GM12878 (cell line): ENCODE results near the gene C18orf63. TPM values are rescaled to one million over a fixed set of nuclear protein-coding genes. Genes with fewer than 3 reads are reported as not detected.

Source experiments
- ATAC-seq: fragments of 200-7000 bp; cut with Tn5 transposase; 3 replicates; pipeline ENCODE4 v1.9.1; 2020; ENCODE audit warnings: mild to moderate bottlenecking, moderate library complexity
- BruUV-seq: library from RNA; stranded (reverse); fragments of 400-500 nt; replicated peaks from 2 replicates; lab custom pipeline; 2021; lab: Mats Ljungman, UMichigan
- CTCF ChIA-PET: fragments of 300-600 bp; sonication (Branson Sonifier 250); formaldehyde crosslinking; extraction: SDS; loops from one replicate; lab custom pipeline; 2021; ENCODE audit warnings: inconsistent platforms; lab: Yijun Ruan, JAX
- POLR2A ChIA-PET: fragments of 350-600 bp; formaldehyde crosslinking; extraction: SDS; loops from one replicate; lab custom pipeline; 2021; ENCODE audit warnings: inconsistent platforms; lab: Charles Lee
- RAD21 ChIA-PET: fragments of 300-600 bp; sonication (Branson Sonifier 250); formaldehyde crosslinking; loops from one replicate; lab custom pipeline; 2023; ENCODE audit warnings: antibody characterized with exemption; ENCODE audit not compliant: unreplicated experiment; lab: Charles Lee
- SMC1A ChIA-PET: fragments of 300-600 bp; sonication (Branson Sonifier 250); formaldehyde crosslinking; loops from one replicate; lab custom pipeline; 2023; ENCODE audit not compliant: unreplicated experiment, uncharacterized antibody; lab: Charles Lee
- DNase-seq: peaks from one replicate; pipeline ENCODE4 v3.0.0-alpha.2; 2011; ENCODE audit warnings: low read depth, low spot score
- FAIRE-seq: peaks from 3 replicates; lab custom pipeline; 2011; peaks lifted over from hg19 to GRCh38; lab: Jason Lieb, UNC
- H2AFZ ChIP-seq: 2 replicates; pipeline ENCODE4 v1.6.0; 2011; ENCODE audit warnings: low read depth, low read length, control low read depth; ENCODE audit not compliant: control insufficient read depth
- H3K27ac ChIP-seq: 2 replicates; pipeline ENCODE4 v1.5.1; 2011; ENCODE audit warnings: control low read depth; ENCODE audit not compliant: control insufficient read depth, insufficient read depth
- H3K27me3 ChIP-seq, 2 experiments: replicated peaks in 1 of 2; 2 replicates each; pipeline versions ENCODE4 v1.6.0 to v1.6.1; 2011; ENCODE audit warnings: low read length in 1 of 2; ENCODE audit not compliant: control insufficient read depth in 2 of 2, insufficient read depth in 2 of 2
- H3K36me3 ChIP-seq, 2 experiments: 2 replicates each; pipeline ENCODE4 v1.5.1; 2011; ENCODE audit warnings: low read length in 1 of 2; ENCODE audit not compliant: control insufficient read depth in 2 of 2, insufficient read depth in 2 of 2
- H3K4me1 ChIP-seq: 2 replicates; pipeline ENCODE4 v1.6.1; 2011; ENCODE audit warnings: mild to moderate bottlenecking, low read length, moderate library complexity, mixed read lengths; ENCODE audit not compliant: control insufficient read depth, insufficient read depth
- H3K4me2 ChIP-seq: 2 replicates; pipeline ENCODE4 v1.6.0; 2011; ENCODE audit warnings: control low read depth; ENCODE audit not compliant: control insufficient read depth, insufficient read depth
- H3K4me3 ChIP-seq: fragments of 200-600 bp; sonication (generic); 2 replicates; pipeline ENCODE4 v1.5.1; 2016
- H3K79me2 ChIP-seq: 2 replicates; pipeline ENCODE4 v1.6.0; 2011; ENCODE audit warnings: low read length; ENCODE audit not compliant: control insufficient read depth, insufficient read depth
- H3K9ac ChIP-seq: 2 replicates; pipeline ENCODE4 v1.8.0; 2011; ENCODE audit warnings: low read length, control low read depth, mixed read lengths; ENCODE audit not compliant: control insufficient read depth, insufficient read depth
- H3K9me3 ChIP-seq: replicated peaks from 3 replicates; pipeline ENCODE4 v1.5.1; 2011; ENCODE audit warnings: mild to moderate bottlenecking, low read length; ENCODE audit not compliant: control insufficient read depth, insufficient read depth
- H4K20me1 ChIP-seq: 2 replicates; pipeline ENCODE4 v1.6.0; 2011; ENCODE audit not compliant: control insufficient read depth, insufficient read depth
- CTCF ChIP-seq, 3 experiments: IDR thresholded peaks in 2 of 3; conservative IDR thresholded peaks in 1 of 3; 2 replicates each; pipeline ENCODE4 v1.5.1; 2011; ENCODE audit warnings: low read depth in 3 of 3, low read length in 3 of 3, mild to moderate bottlenecking in 3 of 3, control low read depth in 2 of 3, moderate library complexity in 2 of 3, inconsistent platforms in 1 of 3, mixed read lengths in 1 of 3; ENCODE audit not compliant: control insufficient read depth in 2 of 3, insufficient read depth in 1 of 3; ENCODE audit errors: extremely low read depth in 1 of 3
- IKZF2 ChIP-seq, 2 experiments: fragments of 450-650 bp; IDR thresholded peaks; 2 replicates each; pipeline ENCODE4 v1.6.1; 2017; ENCODE audit warnings: mild to moderate bottlenecking in 2 of 2, moderate library complexity in 2 of 2
- IRF4 ChIP-seq: IDR thresholded peaks from 2 replicates; pipeline ENCODE4 v1.6.1; 2011; ENCODE audit warnings: low read depth, low read length
- MTA2 ChIP-seq: fragments of 450-650 bp; IDR thresholded peaks from 2 replicates; pipeline ENCODE4 v1.6.1; 2016; ENCODE audit warnings: low read depth, mild to moderate bottlenecking, moderate library complexity
- POLR2A ChIP-seq: IDR thresholded peaks from 2 replicates; pipeline ENCODE4 v1.6.1; 2011; ENCODE audit warnings: low read depth, mild to moderate bottlenecking, low read length
- RAD21 ChIP-seq: IDR thresholded peaks from 2 replicates; pipeline ENCODE4 v1.6.1; 2011; ENCODE audit warnings: mild to moderate bottlenecking, low read depth, low read length, moderate library complexity; ENCODE audit not compliant: insufficient read depth
- SREBF2 ChIP-seq: IDR thresholded peaks from 2 replicates; pipeline ENCODE4 v1.6.1; 2012; ENCODE audit warnings: mild to moderate bottlenecking, low read length
- SUPT20H ChIP-seq: IDR thresholded peaks from 2 replicates; pipeline ENCODE4 v1.6.1; 2011; ENCODE audit warnings: low read depth, mild to moderate bottlenecking, low read length, moderate library complexity, borderline replicate concordance; ENCODE audit not compliant: control insufficient read depth
- YBX1 ChIP-seq: fragments of 450-650 bp; IDR thresholded peaks from 2 replicates; pipeline ENCODE4 v1.6.1; 2016; ENCODE audit warnings: antibody characterized with exemption
- ZNF24 ChIP-seq: fragments of 450-650 bp; IDR thresholded peaks from 2 replicates; pipeline ENCODE4 v1.6.1; 2017; ENCODE audit warnings: antibody characterized with exemption, mild to moderate bottlenecking
- ZNF592 ChIP-seq: fragments of 450-650 bp; IDR thresholded peaks from 2 replicates; pipeline ENCODE4 v1.6.1; 2017; ENCODE audit warnings: mild to moderate bottlenecking, moderate library complexity
- WGBS: methylation state at CpG from one replicate; pipeline ENCODE4 v1.1.6; 2016; ENCODE audit warnings: low lambda C conversion rate; ENCODE audit not compliant: insufficient replicate concordance, insufficient coverage; ENCODE audit errors: missing lambda C conversion rate; 5-methylcytosine and 5-hydroxymethylcytosine counted together
- in situ Hi-C: fragments of 300-500 bp; cut with MboI; formaldehyde crosslinking; loops from 9 replicates; pipeline ENCODE4 v1.14.3; 2018; ENCODE audit warnings: mixed read lengths
- intact Hi-C: fragments of 100-400 bp; cut with micrococcal nuclease; formaldehyde crosslinking; loops from one replicate; pipeline ENCODE4 v1.14.2; 2022; ENCODE audit not compliant: unreplicated experiment
- polyA plus RNA-seq, 11 experiments: library from polyadenylated mRNA; depleted of rRNA in 4 of 11; unstranded in 6 of 11; stranded (reverse) in 5 of 11; fragments of >200 nt; fragmentation: Nextera tagmentation in 4 of 11; fragmentation: Illumina TruSeq in 1 of 11; extraction: Ambion mirVana in 4 of 11; extraction: Trizol in 1 of 11; gene quantifications; 1 replicate in 1 of 11; 2 replicates in 10 of 11; pipeline versions ENCODE4 v1.2.1 to v1.2.3, GENCODE V29; 2011 to 2016; ENCODE audit warnings: inconsistent platforms in 2 of 11, missing spikeins in 2 of 11, low read depth in 1 of 11
- total RNA-seq, 4 experiments: library from RNA; depleted of rRNA in 3 of 4; stranded (reverse); fragments of >200 nt in 3 of 4; fragmentation: Illumina TruSeq in 1 of 4; extraction: Trizol in 1 of 4; gene quantifications; 2 replicates each; pipeline versions ENCODE4 v1.2.1 to v1.2.3, GENCODE V29; 2013 to 2021

C18orf63 gene
- total and polyA plus RNA-seq, 10 of the 15 experiments (the other 5 are each of a cell fraction or from before 2014, with no cell fraction given), result not detected

- BruUV-seq, result no TSS peak
- Histone ChIP-seq H3K27me3 (no peaks in the 10 kb centered on the region), H3K9me3 (no peaks in the 10 kb centered on the region), H3K27ac (no peak overlapping the region), H2AFZ (no peak overlapping the region), H3K4me3 (no peak overlapping the region), H3K79me2 (no peaks in the 10 kb centered on the region), H3K36me3 (no peaks in the 10 kb centered on the region; a peak in 1 of 4 replicates), H3K9ac (no peak overlapping the region), H3K4me1 (no peaks in the 10 kb centered on the region), H4K20me1 (no peaks in the 10 kb centered on the region), H3K4me2 (no peak overlapping the region)
- ATAC-seq (no peak), DNase-seq (no peak), FAIRE-seq (no peak)
- TF ChIP-seq RAD21 (no peak), MTA2 (no peak), SREBF2 (no peak), SUPT20H (no peak)
- ChIA-PET CTCF (interaction anchor here (0.8 kb wide), 1 partner anchor 9 kb away, joined by 3 read pairs; no protein-coding TSS in a partner anchor), SMC1A (no interaction called here), RAD21 (no interaction called here), POLR2A (no interaction called here)
- in situ Hi-C loops, result no loop called here
- 79% methylated on average over 11 of the region's 11 CpGs for WGBS
- intact Hi-C loops, result no loop called here
These were observed 46.6 kb upstream of the C18orf63 start for GRCh38 chr18:74268933-74269620.

DNA sequence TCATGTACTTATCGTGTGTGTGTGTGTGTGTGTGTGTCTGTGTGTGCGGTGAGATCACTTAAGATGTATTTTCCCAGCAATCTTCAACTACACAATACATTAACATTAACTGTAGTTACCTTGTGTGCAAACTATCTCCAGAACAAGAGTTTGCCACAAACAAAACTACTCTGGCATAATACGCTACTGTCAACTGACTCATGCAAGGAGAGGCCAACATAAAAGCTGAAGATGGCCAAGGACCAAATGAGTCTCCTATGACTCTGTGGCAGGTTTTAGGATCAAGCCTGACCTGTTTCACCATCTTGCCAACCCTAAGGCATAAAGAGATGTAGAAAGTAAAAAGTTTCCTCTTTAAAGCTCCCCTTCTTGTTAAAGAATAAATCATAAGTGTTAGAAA is 44.0 kb upstream of the C18orf63 start:
- intact Hi-C loops (no loop called here), in situ Hi-C loops (no loop called here)
- H3K4me3 ChIP-seq, result no peak overlapping the region
- TF ChIP-seq ZNF24 (no peak), IKZF2 (IDR thresholded peaks at IDR 0.05) (no peak), POLR2A (no peak), CTCF (IDR thresholded peaks at IDR 0.05 in 2 of 3, conservative IDR thresholded peaks at IDR 0.05 in 1 of 3; ENCODE audit: control insufficient read depth in 2 of 3, extremely low read depth in 1 of 3, insufficient read depth in 1 of 3, low read depth in 3 of 3, low read length in 3 of 3) (no peak), YBX1 (no peak), IRF4 (no peak), ZNF592 (no peak)
- TF ChIP-seq, all 136 proteins: peak for 0
- ChIA-PET SMC1A (interaction anchor here (1.3 kb wide), 1 partner anchor 71 kb away, joined by 5 read pairs; no protein-coding TSS in a partner anchor), POLR2A (no interaction called here), RAD21 (no interaction called here), CTCF (interaction anchor here (1.0 kb wide), 1 partner anchor 16 kb away, joined by 3 read pairs; no protein-coding TSS in a partner anchor)
- Histone ChIP-seq H3K27ac (no peak overlapping the region), H3K27me3 (no peaks in the 10 kb centered on the region), H2AFZ (no peak overlapping the region), H3K4me1 (no peaks in the 10 kb centered on the region), H3K36me3 (no peaks in the 10 kb centered on the region), H3K9me3 (no peaks in the 10 kb centered on the region), H3K9ac (no peak overlapping the region), H4K20me1 (no peaks in the 10 kb centered on the region), H3K4me2 (no peak overlapping the region), H3K79me2 (no peaks in the 10 kb centered on the region)
- DNase-seq, result no peak
- 100% methylated on average over 3 of the region's 3 CpGs for WGBS
- no peak for ATAC-seq
- BruUV-seq, result no TSS peak
- no peak for FAIRE-seq
